NK-92 treated with Interleukin-12 subunit alpha and Interleukin-12 subunit beta, amount 100 ng/mL, for 24 hours (cell line): ENCODE results near the gene OR8H1.

Experiments used
- DNase-seq: peaks from one replicate; lab custom pipeline; 2025; lab: John Stamatoyannopoulos, UW

Gene OR8H1, protein sequence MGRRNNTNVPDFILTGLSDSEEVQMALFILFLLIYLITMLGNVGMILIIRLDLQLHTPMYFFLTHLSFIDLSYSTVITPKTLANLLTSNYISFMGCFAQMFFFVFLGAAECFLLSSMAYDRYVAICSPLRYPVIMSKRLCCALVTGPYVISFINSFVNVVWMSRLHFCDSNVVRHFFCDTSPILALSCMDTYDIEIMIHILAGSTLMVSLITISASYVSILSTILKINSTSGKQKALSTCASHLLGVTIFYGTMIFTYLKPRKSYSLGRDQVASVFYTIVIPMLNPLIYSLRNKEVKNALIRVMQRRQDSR

DNA sequence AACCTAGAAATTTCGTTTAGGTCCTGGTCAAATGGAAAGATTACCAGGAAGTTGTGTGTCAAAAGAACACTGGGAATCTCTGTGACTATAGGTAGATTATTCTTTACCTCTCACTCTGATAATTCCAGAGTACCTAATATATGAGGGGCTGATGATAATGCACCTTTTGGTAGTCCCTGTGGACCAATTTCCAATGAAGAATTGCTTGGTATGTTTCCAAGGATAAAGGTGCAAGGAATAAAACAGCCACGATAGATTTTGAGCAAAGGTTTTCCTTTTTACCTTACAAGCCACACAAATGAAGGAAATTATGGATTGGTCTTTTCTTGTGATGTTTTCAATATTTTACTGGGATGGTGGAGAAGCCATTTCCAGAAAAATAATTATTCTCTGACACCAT is at the start of gene OR8H1:
TSS of gene OR8H1 (minus strand) at position 101 of the 400 bp plus-strand sequence. CDS start 1,192 bp downstream, outside the sequence.
- DNase-seq = no peak

DNA sequence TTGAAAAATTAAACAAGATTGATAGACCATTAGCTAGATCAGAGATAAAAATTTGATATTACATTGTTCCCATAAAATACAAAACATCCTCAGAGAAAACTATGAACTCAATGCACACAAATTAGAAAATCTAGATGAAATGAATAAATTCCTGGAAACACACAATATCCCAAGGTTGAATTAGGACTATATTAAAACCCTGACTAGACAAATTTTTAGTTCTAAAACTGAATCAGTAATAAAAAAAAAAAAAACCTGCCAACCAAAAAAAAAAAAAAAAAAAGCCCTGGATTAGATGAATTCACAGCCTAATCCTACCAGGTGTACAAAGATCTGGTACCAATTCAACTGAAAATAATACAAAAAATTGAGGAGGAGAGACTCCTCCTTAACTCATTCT is 48.2 kb upstream of the OR8H1 start:
- DNase-seq = no peak

DNA sequence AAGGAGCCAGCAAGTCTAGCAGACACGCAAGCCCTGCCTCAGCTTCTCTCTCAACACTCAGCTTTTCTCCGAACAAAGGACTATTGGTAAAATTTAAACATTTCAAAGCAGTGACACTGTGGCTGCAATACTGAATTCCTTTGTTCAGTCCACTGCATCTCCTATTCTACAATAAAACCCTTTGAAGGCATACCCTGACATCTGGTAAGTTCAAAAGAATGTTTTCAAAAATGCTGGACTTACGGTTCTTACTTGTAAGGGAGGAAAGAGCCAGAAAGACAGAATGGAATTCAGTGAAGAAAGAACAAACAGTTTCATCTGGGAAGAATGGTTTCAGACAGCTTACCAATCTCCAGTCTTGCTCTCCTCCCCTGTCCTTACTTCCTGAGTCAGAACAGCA is 41.1 kb upstream of the OR8H1 start:
- DNase-seq = no peak

DNA sequence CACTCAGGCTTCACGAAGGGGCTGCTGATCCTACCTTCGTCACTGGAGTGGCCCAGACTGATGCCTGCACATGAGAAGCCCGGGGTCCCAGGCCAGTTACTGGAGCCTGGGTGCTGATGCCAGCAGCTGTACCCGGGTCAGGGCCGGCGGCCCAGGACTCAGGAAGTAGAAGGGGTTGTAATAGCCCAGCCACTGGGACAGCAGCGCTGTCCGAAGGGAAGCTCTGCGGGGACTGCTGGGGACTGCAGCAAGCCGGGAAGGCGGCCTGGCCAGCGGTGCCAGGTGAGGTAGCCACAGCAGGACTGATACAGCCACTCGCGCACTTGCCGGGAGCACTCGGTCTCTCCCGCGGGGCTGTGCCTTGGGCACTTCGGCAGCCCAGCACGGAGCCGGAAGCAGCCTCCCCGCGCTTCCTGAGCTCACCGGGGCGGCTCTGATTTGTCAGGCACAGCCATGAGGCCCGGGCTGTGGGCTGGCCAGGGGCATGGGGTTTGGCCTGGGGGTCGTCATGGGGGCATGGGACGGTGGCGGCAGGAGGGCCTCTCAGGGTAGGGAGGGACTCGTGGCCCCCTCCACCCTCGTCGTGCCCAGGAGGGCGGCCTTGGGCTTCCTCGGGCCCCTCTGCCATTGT is 39.9 kb upstream of the OR8H1 start:
- DNase-seq = no peak

DNA sequence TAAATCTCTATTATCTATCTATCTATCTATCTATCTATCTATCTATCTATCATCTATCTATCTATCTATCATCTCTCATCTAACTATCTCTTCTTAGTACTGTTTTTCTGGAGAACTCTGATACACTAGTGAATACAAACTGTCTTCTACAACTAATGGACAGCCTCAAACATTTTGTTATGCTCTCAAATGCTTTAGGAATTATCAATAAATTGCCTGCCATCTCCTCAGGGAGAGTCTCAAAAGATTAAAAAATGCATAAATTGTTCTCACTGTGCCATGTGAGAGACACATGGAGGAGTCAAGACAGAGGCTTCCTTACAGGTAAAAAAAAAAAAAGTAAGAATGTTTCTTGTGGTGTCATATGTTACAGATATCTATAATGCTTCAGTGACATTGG is 22.8 kb upstream of the OR8H1 start, which contains the start of gene OR8K3:
TSS of gene OR8K3 (plus strand) at position 301 of the 400 bp plus-strand sequence. CDS start 3,163 bp downstream, outside the sequence.
- no peak for DNase-seq

DNA sequence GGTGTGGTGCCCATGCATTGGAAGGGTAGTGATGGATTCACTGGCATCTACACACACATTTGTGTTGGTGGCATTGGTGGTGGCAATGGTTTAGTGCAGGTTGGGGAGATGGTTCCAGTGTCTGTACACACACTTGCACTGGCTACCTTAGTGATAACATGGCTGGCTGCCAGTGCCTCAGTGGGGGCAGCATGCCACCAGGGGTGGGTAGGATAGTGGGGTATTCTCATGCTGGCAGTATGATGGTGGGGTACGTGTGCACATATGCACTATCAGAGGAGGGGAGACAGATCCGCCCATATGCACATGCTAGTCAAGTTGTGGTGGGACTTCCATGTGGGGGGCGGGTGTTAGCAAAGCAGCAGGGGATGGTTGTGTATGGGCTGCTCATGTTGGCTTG is 15.8 kb upstream of the OR8H1 start:
- no peak for DNase-seq

DNA sequence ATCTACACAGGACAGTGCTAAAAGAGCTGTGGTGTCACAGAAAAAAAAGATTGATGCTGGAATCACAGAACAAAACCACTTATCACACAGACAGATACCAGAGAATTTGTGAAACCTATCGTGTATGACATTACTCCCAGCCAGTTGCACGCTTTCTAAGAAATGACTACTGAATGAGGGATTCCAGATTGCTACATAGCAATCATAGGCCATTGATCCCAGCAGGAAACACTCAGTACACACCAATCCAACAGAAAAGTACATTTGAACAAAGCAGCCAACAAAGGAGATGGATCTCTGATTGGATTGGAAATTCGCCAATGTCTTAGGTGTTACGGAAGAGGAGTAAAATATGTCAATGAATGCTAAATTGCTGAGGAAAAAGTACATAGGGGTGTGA is 4.8 kb upstream of the OR8H1 start:
- DNase-seq = no peak

DNA sequence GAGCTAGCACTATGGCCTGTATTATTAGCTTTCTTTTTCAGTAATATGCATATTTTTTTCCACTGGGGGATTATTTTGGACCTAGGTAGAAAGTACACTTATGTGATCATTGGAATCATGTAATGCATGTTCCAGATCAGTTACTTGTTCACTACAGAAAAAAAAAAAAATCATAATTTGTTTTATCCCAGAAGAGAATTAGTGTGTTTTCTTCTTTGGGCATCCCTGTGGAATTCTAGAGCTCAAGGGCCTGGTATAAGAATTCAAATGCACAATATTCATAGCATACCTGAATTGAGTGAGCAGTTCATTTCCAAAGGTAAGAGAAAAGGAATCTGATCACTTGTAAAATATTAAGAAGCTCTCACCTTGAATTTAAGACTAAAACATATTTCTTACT is 18.2 kb downstream of the OR8H1 start, which contains the start of gene OR5T1:
TSS of gene OR5T1 (plus strand) at position 301 of the 400 bp plus-strand sequence. CDS start 1,485 bp downstream, outside the sequence.
- no peak for DNase-seq

DNA sequence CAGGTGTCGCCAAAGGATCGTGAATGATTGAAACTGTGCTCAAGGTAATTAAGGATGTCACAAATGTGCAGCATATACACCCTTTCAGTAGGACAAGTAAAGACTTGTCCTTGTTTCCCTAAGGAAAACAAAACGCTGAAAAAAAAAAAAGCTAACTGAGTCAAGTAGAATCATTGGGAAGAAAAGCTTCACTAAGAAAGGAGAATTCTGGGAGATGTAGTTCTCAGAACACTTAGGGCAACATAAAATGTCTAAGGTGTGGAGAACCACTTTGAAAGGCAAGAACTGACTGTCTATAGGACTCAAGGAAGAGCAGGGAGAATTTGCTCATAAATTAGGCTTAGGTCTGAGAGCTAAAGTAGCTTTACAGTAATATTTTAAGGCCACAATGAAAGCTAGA is 21.0 kb downstream of the OR8H1 start:
- no peak for DNase-seq

DNA sequence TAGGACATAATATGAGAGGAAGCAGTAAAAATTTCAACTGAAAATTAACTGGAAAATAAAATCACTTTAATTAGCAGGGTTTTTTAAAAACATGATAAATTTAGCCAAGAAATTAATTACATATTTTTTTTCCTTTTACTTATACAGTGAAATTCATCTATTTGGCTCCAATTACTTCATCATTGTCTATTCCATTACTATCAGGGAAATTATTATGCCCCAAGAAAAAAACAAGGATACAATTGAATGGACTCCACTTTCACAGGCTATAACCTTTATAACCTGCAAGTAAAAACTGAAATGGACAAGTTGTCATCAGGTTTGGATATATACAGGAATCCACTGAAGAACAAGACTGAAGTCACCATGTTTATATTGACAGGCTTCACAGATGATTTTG is 40.1 kb downstream of the OR8H1 start, which contains the start of gene OR5T3:
TSS of gene OR5T3 (plus strand) at position 301 of the 400 bp plus-strand sequence. CDS start at position 301, 0 bp downstream.
- DNase-seq = no peak
